Measurements from ENCODE around the gene ZNF79. TPM values are rescaled to one million over a fixed set of nuclear protein-coding genes. Genes with fewer than 3 reads are reported as not detected.

ZNF79 gene
- total and polyA plus RNA-seq, 2 of the 4 experiments (the other 2 are of a cell fraction): 5.6 to 15.4 TPM

- ATAC-seq (ENCODE audit: low read depth) (no peak; the same call in 1 of the 2 replicates), DNase-seq (no peak)
- H3K36me3 ChIP-seq (ENCODE audit: control insufficient read depth, insufficient read depth, low read length): peaks cover 44% of the 10 kb centered on the region
- TF ChIP-seq FOS (IDR thresholded peaks at IDR 0.05; ENCODE audit: low read depth, low read length) (no peak), MAZ (IDR thresholded peaks at IDR 0.05; ENCODE audit: borderline replicate concordance, low read depth, low read length) (no peak; the same call in 1 of the 2 replicates), BHLHE40 (IDR thresholded peaks at IDR 0.05; ENCODE audit: low read depth, low read length) (no peak), RCOR1 (IDR thresholded peaks at IDR 0.05; ENCODE audit: insufficient replicate concordance, low read length) (no peak), ELK1 (IDR thresholded peaks at IDR 0.05; ENCODE audit: borderline replicate concordance, low read depth, low read length) (no peak), NFE2L2 (IDR thresholded peaks at IDR 0.05; ENCODE audit: low read depth, low read length) (no peak)
- peak overlapping the region; percentile 72 for H2BK5ac ChIP-seq (ENCODE audit: low read depth, low read length, poor library complexity, severe bottlenecking)
- no TSS peak for BruUV-seq (replicated peaks)
- ChIA-PET POLR2A (ENCODE audit: unreplicated experiment) (interaction anchor here (0.6 kb wide), 1 partner anchor 9 kb away, joined by 3 read pairs; no protein-coding TSS in a partner anchor), CTCF (no interaction called here)
- H3K18ac ChIP-seq (ENCODE audit: low read depth, low read length): peak overlapping the region; percentile 58
- peak overlapping the region; percentile 100 for H2AK9ac ChIP-seq (replicated peaks; ENCODE audit: low read depth, low read length, poor library complexity)
- peak overlapping the region; percentile 92 for H2AFZ ChIP-seq (replicated peaks; ENCODE audit: low read length, poor library complexity)
- peak overlapping the region; percentile 80 for H3K4me2 ChIP-seq (ENCODE audit: low read depth, low read length)
- H3K23ac ChIP-seq (ENCODE audit: low read depth, low read length): peak overlapping the region; percentile 87
- peak overlapping the region; percentile 83 for H3K4me3 ChIP-seq (ENCODE audit: insufficient read depth, low read depth, low read length)
- H3K4me1 ChIP-seq (ENCODE audit: control insufficient read depth, insufficient read depth, low read length): peaks cover 13% of the 10 kb centered on the region
- H3K56ac ChIP-seq (ENCODE audit: extremely low read depth, insufficient read depth, low read length): peak overlapping the region; percentile 79
- 4% methylated on average over 5 of the region's 14 CpGs; no CpG with 5 or more reads in 1 of the 2 experiments for WGBS, 2 experiments (ENCODE audit: extremely low coverage in 2 of 2, insufficient read length in 1 of 2)
- H2BK120ac ChIP-seq (ENCODE audit: low read depth, low read length): peak overlapping the region; percentile 50
- dilution Hi-C loops (cut with HindIII; ENCODE audit: low sequenced_read_pairs, unreplicated experiment) (no loop called here), intact Hi-C loops (cut with micrococcal nuclease) (loop anchor here (5.0 kb wide), 1 partner anchor 136 kb away; no protein-coding TSS in a partner anchor), in situ Hi-C loops (cut with MboI; ENCODE audit: low sequenced_read_pairs) (no loop called here)
- H4K91ac ChIP-seq (ENCODE audit: insufficient read depth, low read depth, low read length): peak overlapping the region; percentile 86
- H4K8ac ChIP-seq (ENCODE audit: low read depth in 2 of 2, low read length in 2 of 2): peak overlapping the region; percentile 74 to 90
- peaks cover 47% of the 10 kb centered on the region for H4K20me1 ChIP-seq (ENCODE audit: insufficient read depth, low read length)
- no peaks in the 10 kb centered on the region for H3K9me3 ChIP-seq (ENCODE audit: control insufficient read depth, insufficient read depth, low read length)
- peak overlapping the region; percentile 78 for H2AK5ac ChIP-seq (ENCODE audit: low read depth, low read length)
- H3K14ac ChIP-seq (replicated peaks; ENCODE audit: low read depth, low read length): peak overlapping the region; percentile 95
- peaks cover 29 to 66% of the 10 kb centered on the region in 2 experiments for H3K79me1 ChIP-seq (ENCODE audit: low read depth in 1 of 2, low read length in 2 of 2)
- peak overlapping the region; percentile 60 for H4K5ac ChIP-seq (ENCODE audit: low read depth, low read length)
- H3K27ac ChIP-seq (ENCODE audit: insufficient read depth, low read length): peak overlapping the region; percentile 82
- peak overlapping the region; percentile 92 for H3K4ac ChIP-seq (ENCODE audit: low read depth, low read length)
- no peaks in the 10 kb centered on the region for H3K27me3 ChIP-seq (ENCODE audit: control insufficient read depth, insufficient read depth, low read length)
- no peak overlapping the region for H2BK20ac ChIP-seq (ENCODE audit: low read depth, low read length)
- peak overlapping the region; percentile 79 for H3K9ac ChIP-seq (ENCODE audit: low read depth, low read length)
- H3K9me1 ChIP-seq (ENCODE audit: insufficient read depth, low read length): peaks cover 21% of the 10 kb centered on the region
- H2BK15ac ChIP-seq (ENCODE audit: low read depth, low read length): peak overlapping the region; percentile 28; the same call in 1 of the 3 replicates
Observed at GRCh38 chr9:127451608-127451857, 27.4 kb downstream of the ZNF79 start.

Measured in IMR-90 (cell line).